ENCODE results near the gene FOSL2. TPM values are rescaled to one million over a fixed set of nuclear protein-coding genes. Genes with fewer than 3 reads are reported as not detected.

The FOSL2 gene
- polyA plus RNA-seq, 1 donor (not counting 4 experiments of a cell fraction or from before 2014, with no cell fraction given) = 24.1 TPM

DNA sequence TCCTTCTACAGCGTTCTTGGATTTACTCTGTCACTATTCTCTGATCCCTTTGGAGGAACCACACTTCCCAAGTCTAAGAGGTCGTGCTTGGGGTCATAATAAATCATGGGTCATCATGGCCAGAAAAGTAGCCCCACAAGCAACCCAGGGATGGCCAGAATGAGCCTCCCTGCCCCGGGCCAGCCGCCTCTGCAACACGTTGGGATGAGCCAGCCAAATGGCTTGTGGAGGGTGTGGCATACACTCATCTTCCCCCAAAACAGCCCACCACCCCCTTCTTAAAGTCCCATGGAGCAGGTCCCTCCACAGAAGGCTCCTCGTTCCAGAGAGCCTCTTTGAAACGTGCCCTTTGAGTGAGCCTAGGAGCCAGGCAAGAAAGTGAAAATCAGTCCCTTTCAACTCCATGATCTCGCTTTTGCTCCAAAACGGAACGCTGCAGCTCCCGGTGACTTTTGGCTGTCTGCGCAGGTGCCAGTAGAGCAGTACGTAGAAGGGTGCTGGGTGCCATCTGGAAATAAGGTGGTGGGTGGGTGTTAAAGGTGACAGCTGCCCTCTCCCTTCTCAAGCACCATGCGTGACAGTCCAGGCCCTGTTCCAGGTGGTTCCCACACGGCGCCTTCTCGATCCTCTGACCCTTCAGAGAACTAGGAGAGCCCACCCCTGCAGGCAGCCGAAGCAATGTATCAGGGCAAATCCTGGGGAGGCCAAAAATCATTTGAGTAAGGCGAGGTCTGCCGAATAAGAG lies 48.5 kb upstream of the FOSL2 start:
- Histone ChIP-seq H3K9me1 (ENCODE audit: control insufficient read depth, extremely low read depth, insufficient read depth, low read length) (no peaks in the 10 kb centered on the region), H3K4me2 (ENCODE audit: control insufficient read depth, extremely low read depth, insufficient read depth, low read depth, low read length) (no peak overlapping the region), H3K4me1 (ENCODE audit: control insufficient read depth, extremely low read depth, insufficient read depth, low read length) (no peaks in the 10 kb centered on the region), H4K20me1 (ENCODE audit: control insufficient read depth, extremely low read depth, insufficient read depth, low read length) (no peaks in the 10 kb centered on the region), H3K27ac (ENCODE audit: control insufficient read depth, insufficient read depth, low read length) (no peak overlapping the region), H3K9me3 (ENCODE audit: control insufficient read depth, low read depth, low read length) (no peaks in the 10 kb centered on the region), H3K4me3 (ENCODE audit: control insufficient read depth in 2 of 3, extremely low read depth in 1 of 3, insufficient read depth in 2 of 3, low read depth in 1 of 3, low read length in 3 of 3) (no peak overlapping the region), H3K27me3 (ENCODE audit: control insufficient read depth, extremely low read depth, insufficient read depth, low read length) (no peaks in the 10 kb centered on the region), H3K36me3 (ENCODE audit: control insufficient read depth in 2 of 2, extremely low read depth in 1 of 2, insufficient read depth in 2 of 2, low read length in 2 of 2) (no peaks in the 10 kb centered on the region), H2AFZ (ENCODE audit: control insufficient read depth, low read length) (no peak overlapping the region), H3K79me2 (ENCODE audit: control insufficient read depth, insufficient read depth, low read length) (no peaks in the 10 kb centered on the region), H3K9ac (ENCODE audit: control insufficient read depth, extremely low read depth, insufficient read depth, low read length) (no peak overlapping the region)
- no peak for FAIRE-seq
- dilution Hi-C loops (cut with MboI; ENCODE audit: extremely low pct_ligation_motif_present, low sequenced_read_pairs) = no loop called here
- TF ChIP-seq, protein P1, sequence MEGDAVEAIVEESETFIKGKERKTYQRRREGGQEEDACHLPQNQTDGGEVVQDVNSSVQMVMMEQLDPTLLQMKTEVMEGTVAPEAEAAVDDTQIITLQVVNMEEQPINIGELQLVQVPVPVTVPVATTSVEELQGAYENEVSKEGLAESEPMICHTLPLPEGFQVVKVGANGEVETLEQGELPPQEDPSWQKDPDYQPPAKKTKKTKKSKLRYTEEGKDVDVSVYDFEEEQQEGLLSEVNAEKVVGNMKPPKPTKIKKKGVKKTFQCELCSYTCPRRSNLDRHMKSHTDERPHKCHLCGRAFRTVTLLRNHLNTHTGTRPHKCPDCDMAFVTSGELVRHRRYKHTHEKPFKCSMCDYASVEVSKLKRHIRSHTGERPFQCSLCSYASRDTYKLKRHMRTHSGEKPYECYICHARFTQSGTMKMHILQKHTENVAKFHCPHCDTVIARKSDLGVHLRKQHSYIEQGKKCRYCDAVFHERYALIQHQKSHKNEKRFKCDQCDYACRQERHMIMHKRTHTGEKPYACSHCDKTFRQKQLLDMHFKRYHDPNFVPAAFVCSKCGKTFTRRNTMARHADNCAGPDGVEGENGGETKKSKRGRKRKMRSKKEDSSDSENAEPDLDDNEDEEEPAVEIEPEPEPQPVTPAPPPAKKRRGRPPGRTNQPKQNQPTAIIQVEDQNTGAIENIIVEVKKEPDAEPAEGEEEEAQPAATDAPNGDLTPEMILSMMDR (optimal IDR thresholded peaks at IDR 0.05 in 1 of 3, IDR thresholded peaks at IDR 0.05 in 1 of 3, conservative IDR thresholded peaks at IDR 0.05 in 1 of 3; ENCODE audit: extremely low read depth in 1 of 3, insufficient read depth in 2 of 3, low read length in 3 of 3) = no peak
- no peak for TF ChIP-seq EZH2 (IDR thresholded peaks at IDR 0.05; ENCODE audit: low read length)
- no peak for DNase-seq (ENCODE audit: low read depth, low spot score)

DNA sequence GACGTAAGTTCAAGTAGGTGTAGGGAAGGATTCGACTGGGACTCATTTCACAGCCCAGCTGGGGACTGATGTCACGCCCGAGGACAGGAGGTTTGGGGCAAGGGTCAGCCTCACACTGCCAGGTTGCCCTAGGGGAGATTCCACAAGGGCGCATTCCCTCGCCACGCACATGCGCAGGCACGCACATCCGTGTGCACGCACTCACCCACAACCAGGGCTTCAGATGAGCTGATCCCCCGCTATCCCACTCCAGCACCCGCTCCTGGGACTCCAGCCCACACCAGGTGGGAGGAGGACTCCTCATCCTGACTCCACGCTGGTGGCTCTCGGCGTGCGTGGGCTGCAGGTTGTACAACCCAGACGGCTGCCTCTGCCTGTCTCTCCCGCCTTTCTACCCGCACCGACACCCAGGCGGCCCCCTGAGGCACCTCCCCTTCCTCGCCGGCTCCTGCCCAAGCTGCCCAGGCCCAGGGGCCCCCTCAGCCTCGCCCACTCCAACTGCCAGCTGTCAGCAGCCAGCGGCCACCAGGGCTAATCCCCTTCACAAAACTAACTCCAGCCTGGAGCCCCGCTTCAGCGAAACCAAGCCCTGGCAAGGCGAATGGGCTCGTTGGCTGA lies 47.8 kb upstream of the FOSL2 start:
- no peak for FAIRE-seq

More for the DNA sequence above, 47.8 kb upstream of the FOSL2 start:
- dilution Hi-C loops (cut with MboI; ENCODE audit: extremely low pct_ligation_motif_present, low sequenced_read_pairs) = no loop called here
- TF ChIP-seq, protein P1 (optimal IDR thresholded peaks at IDR 0.05 in 1 of 3, IDR thresholded peaks at IDR 0.05 in 1 of 3, conservative IDR thresholded peaks at IDR 0.05 in 1 of 3; ENCODE audit: extremely low read depth in 1 of 3, insufficient read depth in 2 of 3, low read length in 3 of 3) = no peak
- TF ChIP-seq EZH2 (IDR thresholded peaks at IDR 0.05; ENCODE audit: low read length) = no peak
- Histone ChIP-seq H3K36me3 (ENCODE audit: control insufficient read depth in 2 of 2, extremely low read depth in 1 of 2, insufficient read depth in 2 of 2, low read length in 2 of 2) (no peaks in the 10 kb centered on the region), H3K9ac (ENCODE audit: control insufficient read depth, extremely low read depth, insufficient read depth, low read length) (no peak overlapping the region), H3K4me3 (ENCODE audit: control insufficient read depth in 2 of 3, extremely low read depth in 1 of 3, insufficient read depth in 2 of 3, low read depth in 1 of 3, low read length in 3 of 3) (no peak overlapping the region), H3K9me1 (ENCODE audit: control insufficient read depth, extremely low read depth, insufficient read depth, low read length) (no peaks in the 10 kb centered on the region), H3K79me2 (ENCODE audit: control insufficient read depth, insufficient read depth, low read length) (no peaks in the 10 kb centered on the region), H4K20me1 (ENCODE audit: control insufficient read depth, extremely low read depth, insufficient read depth, low read length) (no peaks in the 10 kb centered on the region), H3K27ac (ENCODE audit: control insufficient read depth, insufficient read depth, low read length) (no peak overlapping the region), H3K9me3 (ENCODE audit: control insufficient read depth, low read depth, low read length) (no peaks in the 10 kb centered on the region), H3K4me1 (ENCODE audit: control insufficient read depth, extremely low read depth, insufficient read depth, low read length) (no peaks in the 10 kb centered on the region), H3K27me3 (ENCODE audit: control insufficient read depth, extremely low read depth, insufficient read depth, low read length) (no peaks in the 10 kb centered on the region), H3K4me2 (ENCODE audit: control insufficient read depth, extremely low read depth, insufficient read depth, low read depth, low read length) (no peak overlapping the region), H2AFZ (ENCODE audit: control insufficient read depth, low read length) (no peak overlapping the region)
- no peak for DNase-seq (ENCODE audit: low read depth, low spot score)
